Cardiac septum (tissue), 1 donor: ENCODE results near the gene GAS7. TPM values are rescaled to one million over a fixed set of nuclear protein-coding genes. Genes with fewer than 3 reads are reported as not detected.
A peak's percentile ranks its signal among the peaks of the same experiment; 100 is the strongest.

ENCODE experiments used
- DNase-seq: peaks from one replicate; pipeline ENCODE4 v3.0.0-alpha.2; 2020; ENCODE audit warnings: low spot score
- intact Hi-C: fragments of 100-400 bp; cut with DNase I; formaldehyde crosslinking; loops from one replicate; pipeline ENCODE4 v1.14.0; 2022
- total RNA-seq: library from RNA; stranded (reverse); fragmentation: NEBNext Ultra II Directional; extraction: Animal tissue kit (Norgen Biotek cat#: 25700); gene quantifications from one replicate; pipeline ENCODE4 v1.2.1, GENCODE V29; 2021
- donor health status: DM: no; HTN: no; CAD: no.

The GAS7 gene
- total RNA-seq, 1 donor from 2014 or later = 75.9 TPM

DNA sequence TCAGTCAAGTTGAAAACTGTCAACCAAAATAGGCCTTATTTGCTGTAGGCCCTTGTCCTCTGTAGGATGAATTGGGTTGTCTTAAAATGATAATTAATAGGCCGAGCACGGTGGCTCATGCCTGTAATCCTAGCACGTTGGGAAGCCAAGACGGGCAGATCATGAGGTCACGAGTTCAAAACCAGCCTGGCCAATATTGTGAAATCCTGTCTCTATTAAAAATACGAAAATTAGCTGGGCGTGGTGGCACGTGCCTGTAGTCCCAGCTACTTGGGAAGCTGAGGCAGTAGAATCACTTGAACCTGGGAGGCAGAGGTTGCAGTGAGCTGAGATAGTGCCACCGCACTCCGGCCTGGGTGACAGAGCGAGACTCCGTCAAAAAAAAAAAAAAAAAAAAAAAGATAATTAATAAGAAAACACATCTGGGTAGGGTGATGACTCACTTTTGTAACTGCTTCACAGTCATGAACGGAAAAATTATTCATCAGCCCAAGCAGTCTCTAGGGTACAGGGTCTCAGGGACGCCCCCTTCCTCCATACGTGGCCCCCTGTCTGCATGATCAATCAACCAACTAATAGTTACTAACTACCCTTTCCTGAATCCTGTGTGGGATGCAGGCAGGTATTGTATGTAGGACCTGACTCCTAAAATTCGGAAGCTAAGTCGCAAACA, 156.4 kb downstream of the GAS7 start:
- no peak for DNase-seq
- intact Hi-C loops = no loop called here

- DNase-seq = no peak
- intact Hi-C loops = no loop called here
These were observed 157.2 kb downstream of the GAS7 start for GRCh38 chr17:10041287-10041612.

DNA sequence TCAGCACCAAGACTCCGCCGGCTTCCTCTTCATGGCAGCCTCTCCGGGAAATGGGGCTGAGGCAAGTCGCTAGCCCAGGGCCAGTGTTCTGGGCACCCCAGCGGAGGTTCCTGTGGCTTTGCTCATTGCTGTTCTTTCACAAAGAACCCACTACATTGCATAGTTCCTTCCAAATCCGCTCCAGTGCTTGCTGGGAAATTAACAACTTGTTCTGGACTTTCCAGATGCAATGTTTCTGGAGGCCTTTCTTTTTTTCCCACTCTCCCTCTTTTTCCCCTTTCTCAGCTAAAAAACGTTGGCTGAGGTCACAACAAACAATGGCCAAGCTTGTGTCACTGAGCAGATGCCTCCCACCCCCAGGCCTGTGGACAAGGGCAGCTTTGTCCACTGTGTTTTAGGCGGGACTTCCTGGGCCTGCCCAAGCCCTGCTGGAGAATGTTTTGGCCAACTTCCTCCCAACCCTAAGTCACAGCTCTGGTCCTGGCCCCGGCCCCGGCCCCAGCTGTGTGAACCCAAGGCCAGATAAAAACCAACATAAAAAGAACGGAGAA, 161.8 kb downstream of the GAS7 start:
- DNase-seq = peak; percentile 88
- intact Hi-C loops = loop anchor here (10.0 kb wide), 1 partner anchor 68 kb away; no protein-coding TSS in a partner anchor

GRCh38 chr17:10035885-10036284, 162.5 kb downstream of the GAS7 start:
- DNase-seq = no peak
- intact Hi-C loops = loop anchor here (10.0 kb wide), 1 partner anchor 69 kb away; no protein-coding TSS in a partner anchor

DNA sequence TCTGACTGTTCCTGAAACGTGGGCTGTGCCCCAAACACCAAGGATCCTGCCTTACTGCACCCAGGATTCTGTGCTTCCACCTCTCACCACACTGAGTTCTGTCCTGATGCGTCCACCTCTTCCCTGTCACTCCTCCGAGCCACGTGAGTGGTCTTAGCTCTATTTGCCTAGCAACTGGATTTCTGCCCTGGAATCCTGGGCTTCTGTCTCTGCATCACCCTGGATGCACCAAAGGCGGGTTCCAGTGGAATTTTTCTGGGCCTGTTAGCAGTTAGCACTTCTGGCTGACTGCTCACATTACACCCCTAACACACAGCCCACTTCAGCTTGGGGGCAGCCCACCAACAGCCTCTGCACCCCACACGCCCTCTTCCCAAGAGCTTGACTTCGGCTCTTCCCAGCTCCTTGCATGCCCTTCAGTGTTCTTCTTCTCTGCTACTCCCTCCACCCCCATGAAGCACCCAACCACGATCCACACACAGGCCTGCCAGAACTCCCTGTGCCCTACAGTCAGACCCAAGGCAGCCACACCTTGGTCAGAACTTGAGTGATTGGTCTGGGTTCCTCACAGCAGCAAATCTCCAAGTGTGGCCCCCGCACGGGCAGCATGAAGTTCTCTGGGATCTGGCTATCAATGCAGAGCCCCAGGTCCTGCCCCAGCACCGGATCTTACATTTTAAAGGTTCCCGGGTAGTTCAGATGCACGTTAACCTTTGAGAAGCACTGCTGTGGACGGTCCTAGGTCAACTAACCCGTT, 163.5 kb downstream of the GAS7 start:
- intact Hi-C loops = loop anchor here (10.0 kb wide), 1 partner anchor 70 kb away; no protein-coding TSS in a partner anchor

GRCh38 chr17:10033959-10034358, 164.4 kb downstream of the GAS7 start:
- no peak for DNase-seq
- intact Hi-C loops = loop anchor here (10.0 kb wide), 1 partner anchor 71 kb away; no protein-coding TSS in a partner anchor

More for the DNA sequence above, 163.5 kb downstream of the GAS7 start:
- no peak for DNase-seq

DNA sequence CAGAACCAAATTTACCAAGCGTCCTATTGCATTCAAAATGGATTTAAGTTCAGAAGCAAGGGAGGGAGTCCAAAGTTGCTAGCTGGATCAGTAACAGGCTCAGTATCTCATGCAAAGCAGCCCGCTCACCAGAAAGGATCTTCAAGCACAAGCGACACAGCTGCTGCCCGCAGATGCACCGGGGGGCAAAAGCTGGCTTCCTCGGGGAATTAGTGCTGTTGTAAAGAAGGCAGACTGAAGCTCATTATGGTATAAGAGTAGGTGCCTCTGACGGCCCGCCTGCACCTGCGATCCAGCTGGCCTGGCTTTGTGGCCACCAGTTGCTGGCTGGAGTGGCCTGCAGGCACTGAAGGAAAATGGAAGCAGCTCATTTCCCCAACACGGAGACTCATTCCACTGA, 165.0 kb downstream of the GAS7 start:
- intact Hi-C loops = loop anchor here (10.0 kb wide), 1 partner anchor 71 kb away; no protein-coding TSS in a partner anchor
- DNase-seq = no peak

GRCh38 chr17:10032118-10032852, 166.1 kb downstream of the GAS7 start:
- intact Hi-C loops = loop anchor here (10.0 kb wide), 1 partner anchor 73 kb away; no protein-coding TSS in a partner anchor
- DNase-seq = no peak

- intact Hi-C loops = loop anchor here (10.0 kb wide), 1 partner anchor 73 kb away; no protein-coding TSS in a partner anchor
- no peak for DNase-seq
These were observed 166.8 kb downstream of the GAS7 start for GRCh38 chr17:10031606-10032005.

GRCh38 chr17:10031127-10031526, 167.3 kb downstream of the GAS7 start:
- intact Hi-C loops = loop anchor here (10.0 kb wide), 1 partner anchor 74 kb away; no protein-coding TSS in a partner anchor
- DNase-seq = no peak

DNA sequence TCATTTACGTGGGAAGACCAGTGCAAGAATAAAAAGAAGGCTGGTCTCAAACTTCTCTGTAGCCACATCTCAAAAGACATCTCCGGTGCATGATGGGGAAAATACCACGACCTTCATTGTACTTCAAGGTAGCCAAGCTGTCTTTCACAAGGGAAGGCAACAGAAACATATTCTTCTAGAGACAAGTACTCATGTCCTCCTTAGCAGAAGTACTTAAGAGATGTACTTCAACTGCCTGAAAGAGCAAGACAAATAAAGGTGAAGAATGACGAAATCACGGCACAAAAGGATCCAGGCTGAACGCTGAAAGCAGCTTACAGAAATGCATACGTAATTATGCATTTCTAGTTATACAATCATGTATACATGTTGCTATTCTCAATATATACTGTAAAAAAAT, 169.3 kb downstream of the GAS7 start:
- intact Hi-C loops = no loop called here
- no peak for DNase-seq

- DNase-seq = no peak
- intact Hi-C loops = no loop called here
These were observed 172.2 kb downstream of the GAS7 start for GRCh38 chr17:10025976-10026901.

DNA sequence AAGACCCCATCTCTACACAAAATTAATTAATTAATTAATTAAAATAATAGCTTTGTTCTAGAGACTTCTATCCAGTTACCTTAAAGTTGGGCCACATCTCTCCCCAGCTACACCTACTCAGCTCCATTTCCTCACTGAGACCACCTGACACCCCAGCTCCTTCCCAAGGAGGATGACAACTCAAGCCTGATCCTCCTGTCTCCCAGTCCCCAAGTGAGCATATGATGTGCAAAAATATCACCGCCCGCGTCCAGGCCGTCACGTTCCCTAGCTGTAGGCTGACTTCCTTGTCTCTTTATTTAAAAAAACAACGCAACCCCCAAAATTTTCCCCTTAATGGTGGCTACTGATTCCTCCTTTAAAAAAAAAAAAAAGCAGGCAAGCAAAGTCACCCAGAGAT, 173.2 kb downstream of the GAS7 start:
- intact Hi-C loops = no loop called here
- DNase-seq = no peak

GRCh38 chr17:10022416-10022815, 176.0 kb downstream of the GAS7 start:
- intact Hi-C loops = no loop called here
- no peak for DNase-seq

- peak; percentile 90 for DNase-seq
- intact Hi-C loops = no loop called here
These were observed 177.0 kb downstream of the GAS7 start for GRCh38 chr17:10021272-10021984.

DNA sequence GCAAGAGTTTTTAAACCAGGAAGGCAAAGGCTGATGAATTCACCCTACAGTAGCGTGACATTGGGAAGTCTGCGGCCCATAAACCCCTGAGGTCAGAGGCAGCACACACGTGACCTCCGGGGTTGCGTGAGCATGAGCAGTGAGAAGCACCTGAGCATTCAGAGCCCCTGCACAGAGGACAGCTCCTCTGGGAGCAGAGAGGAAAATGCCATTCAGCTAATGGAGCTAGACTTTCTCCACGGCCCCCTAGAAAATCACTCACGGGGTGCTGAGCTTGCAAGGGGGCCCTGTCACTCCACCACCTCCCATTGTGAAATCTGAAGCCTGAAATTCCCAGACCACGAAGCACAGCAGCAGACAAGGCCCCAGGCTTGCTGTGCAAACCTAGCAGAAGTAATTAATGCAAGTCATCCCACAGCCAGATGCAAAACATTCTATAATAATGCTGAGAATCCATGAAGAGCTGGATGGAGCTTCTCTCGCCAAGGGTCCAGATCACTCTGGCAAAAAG, 178.4 kb downstream of the GAS7 start:
- no peak for DNase-seq
- intact Hi-C loops = no loop called here

DNA sequence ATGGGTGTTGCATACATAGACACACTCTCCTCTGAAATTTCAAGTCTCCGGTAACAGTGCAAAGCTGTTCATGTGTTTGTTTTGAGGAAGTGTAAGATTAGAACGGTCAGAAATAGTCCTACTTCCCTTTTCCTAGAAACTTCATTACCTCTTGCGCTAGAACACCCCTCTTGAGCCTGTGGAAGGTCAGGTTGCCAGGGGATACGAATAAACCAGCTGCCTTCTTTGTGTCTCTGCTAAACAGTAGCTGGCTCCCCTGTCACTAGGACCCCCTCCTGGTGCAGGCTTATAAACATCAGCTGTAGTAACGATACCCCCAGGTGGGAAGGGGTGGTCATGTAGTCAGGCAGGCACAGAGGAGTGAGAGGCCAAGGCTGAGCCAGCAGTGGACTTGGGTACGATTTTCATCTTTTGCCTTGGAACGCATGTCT, 179.9 kb downstream of the GAS7 start:
- DNase-seq = no peak

More for the DNA sequence above, 179.9 kb downstream of the GAS7 start:
- intact Hi-C loops = no loop called here
